ENCODE results near the gene HMG20A. TPM values are rescaled to one million over a fixed set of nuclear protein-coding genes. Genes with fewer than 3 reads are reported as not detected.

HMG20A gene
- total RNA-seq, 1 experiment from 2014 or later, result 60.2 TPM

DNA sequence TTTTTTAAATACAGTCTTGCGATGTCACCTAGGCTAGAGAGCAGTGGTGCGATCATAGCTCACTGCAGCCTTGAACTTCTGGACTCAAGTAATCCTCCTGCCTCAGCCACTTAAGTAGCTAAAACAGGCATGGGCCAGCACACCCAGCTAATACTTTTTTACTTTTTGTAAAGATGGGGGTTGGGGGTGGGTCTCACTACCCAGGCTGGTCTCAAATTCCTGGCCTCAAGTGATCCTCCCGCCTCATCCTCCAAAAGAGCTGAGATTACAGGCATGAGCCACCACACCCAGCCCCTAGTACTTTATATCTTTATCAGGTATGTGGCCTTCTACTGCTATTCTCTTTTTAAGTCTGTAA, 9.1 kb upstream of the HMG20A start:
- H3K56ac ChIP-seq (ENCODE audit: insufficient read length, low read depth, low read length), result no peak overlapping the region
- H3K27me3 ChIP-seq (ENCODE audit: insufficient read depth, low read length), result no peaks in the 10 kb centered on the region
- H3K9me3 ChIP-seq (ENCODE audit: control insufficient read depth, low read depth, low read length), result no peaks in the 10 kb centered on the region
- H3K4ac ChIP-seq (ENCODE audit: low read depth, low read length), result no peak overlapping the region
- TF ChIP-seq CTCF (conservative IDR thresholded peaks at IDR 0.05), result no peak
- no peak overlapping the region for H3K4me2 ChIP-seq (ENCODE audit: insufficient read depth, insufficient read length, low read length)
- peaks cover 3% of the 10 kb centered on the region for H3K79me1 ChIP-seq (ENCODE audit: insufficient read depth, low read depth, low read length, poor library complexity, severe bottlenecking)
- H3K9ac ChIP-seq (ENCODE audit: extremely low read depth, insufficient read length, low read length), result no peak overlapping the region
- H3K79me2 ChIP-seq (ENCODE audit: insufficient read depth, low read length), result peaks cover 2% of the 10 kb centered on the region; the same call in 1 of the 2 replicates
- no CpG with 5 or more reads among the region's 3 CpGs for WGBS (ENCODE audit: extremely low coverage, insufficient read length, low lambda C conversion rate)
- Mint-ChIP-seq H3K27ac (no peak overlapping the region), H3K27me3 (ENCODE audit: low read depth) (no peaks in the 10 kb centered on the region), H3K4me3 (no peak overlapping the region), H3K9me3 (peaks cover 8 to 9% of the 10 kb centered on the region in 2 experiments), H3K36me3 (ENCODE audit: insufficient read depth in 1 of 3, low read depth in 3 of 3) (peaks cover 6 to 12% (median 11%) of the 10 kb centered on the region in 3 experiments; a peak in 6 of 7 replicates), H3K4me1 (peaks cover 8 to 20% of the 10 kb centered on the region in 2 experiments)
- H2BK120ac ChIP-seq (ENCODE audit: low read depth, low read length, poor library complexity, severe bottlenecking), result no peak overlapping the region
- H4K20me1 ChIP-seq (ENCODE audit: control insufficient read depth, insufficient read depth, insufficient read length), result no peaks in the 10 kb centered on the region
- no peak overlapping the region for H2BK5ac ChIP-seq (ENCODE audit: insufficient read length, low read length)
- no peak overlapping the region for H2BK12ac ChIP-seq (ENCODE audit: insufficient read length, low read depth, low read length)
- no peak overlapping the region for H3K27ac ChIP-seq (ENCODE audit: insufficient read length, low read depth, low read length)
- no peak overlapping the region for H3K18ac ChIP-seq (ENCODE audit: insufficient read length, low read depth, low read length)
- no peak overlapping the region for H4K91ac ChIP-seq (ENCODE audit: insufficient read length, low read depth, low read length)
- peaks cover 2% of the 10 kb centered on the region; the same call in 1 of the 2 replicates for H3K4me1 ChIP-seq (ENCODE audit: insufficient read depth, low read length)
- no peak for DNase-seq
- no peak overlapping the region for H2AFZ ChIP-seq (ENCODE audit: low read length)
- no peak overlapping the region for H3T11ph ChIP-seq (ENCODE audit: low read length)
- H2BK15ac ChIP-seq (ENCODE audit: low read depth, low read length), result no peak overlapping the region
- no peak overlapping the region for H3K14ac ChIP-seq (ENCODE audit: insufficient read depth, low read length)
- H2BK20ac ChIP-seq (ENCODE audit: low read depth, low read length, poor library complexity, severe bottlenecking), result no peak overlapping the region
- H4K5ac ChIP-seq (ENCODE audit: insufficient read length, low read depth, low read length), result no peak overlapping the region
- no peak overlapping the region for H4K8ac ChIP-seq (replicated peaks; ENCODE audit: insufficient read length, low read depth, low read length)
- no peaks in the 10 kb centered on the region for H3K23me2 ChIP-seq (ENCODE audit: insufficient read length, low read depth, low read length, poor library complexity, severe bottlenecking)
- H2AK5ac ChIP-seq (ENCODE audit: insufficient read length, low read length), result no peak overlapping the region
- no peak overlapping the region for H3K23ac ChIP-seq (ENCODE audit: insufficient read length, low read depth, low read length)

Measured in H9 (cell line).